ENCODE measurements around the gene JADE2.
"Not testable (repeated sequence)": the region's sequence is repeated elsewhere in the genome, so short reads cannot be mapped to it uniquely, and the experiment has no call there.

DNA sequence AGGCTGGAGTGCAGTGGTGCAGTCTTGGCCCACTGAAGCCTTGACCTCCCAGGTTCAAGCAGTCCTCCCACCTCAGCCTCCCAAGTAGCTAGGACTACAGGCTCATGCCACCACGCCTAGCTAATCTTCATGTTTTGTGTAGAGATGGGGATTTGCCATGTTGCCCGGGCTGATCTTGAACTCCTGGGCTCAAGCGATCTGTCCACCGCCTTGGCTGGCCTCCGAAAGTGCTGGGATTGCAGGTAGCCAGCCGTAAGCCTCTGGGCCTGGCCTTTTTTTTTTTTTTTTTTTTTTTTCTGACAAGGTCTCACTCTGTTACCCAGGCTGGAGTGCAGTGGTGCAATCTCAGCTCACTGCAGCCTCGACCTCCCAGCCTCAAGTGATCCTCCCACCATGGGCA, 27.2 kb downstream of the JADE2 start:
- not testable (repeated sequence) for TF ChIP-seq CTCF, POLR2A, EP300 (IDR thresholded peaks at IDR 0.05)
- peak in 1 of 3 donors; percentile 2 for TF ChIP-seq POLR2AphosphoS5 (IDR thresholded peaks at IDR 0.05)

Measured in stomach (tissue), 4 donors.